ENCODE results near the gene SERPINB1. TPM values are rescaled to one million over a fixed set of nuclear protein-coding genes. Genes with fewer than 3 reads are reported as not detected.

SERPINB1 gene
- total and polyA plus RNA-seq, 4 donors, result 58.0 to 242 (median 95.7) TPM

GRCh38 chr6:2839195-2839981 lies 2.3 kb downstream of the SERPINB1 start:
- ATAC-seq (ENCODE audit: insufficient read depth, low FRiP score), result no peak
- peak in 1 of 3 donors; percentile 28 for DNase-seq
- Histone ChIP-seq H3K4me3 (peak overlapping the region; percentile 64), H3K27ac (ENCODE audit: low read depth in 1 of 2, low read length in 1 of 2) (peak overlapping the region in 1 of 2 donors; percentile 95), H3K9me3 (ENCODE audit: control insufficient read depth in 4 of 4, insufficient read depth in 3 of 4, low read length in 3 of 4) (no peaks in the 10 kb centered on the region), H3K36me3 (ENCODE audit: control insufficient read depth in 4 of 4, insufficient read depth in 4 of 4, low read length in 4 of 4) (peaks cover 6 to 15% (median 9%) of the 10 kb centered on the region in 4 donors), H3K27me3 (ENCODE audit: control insufficient read depth in 3 of 3, insufficient read depth in 3 of 3, low read length in 2 of 3) (no peaks in the 10 kb centered on the region), H3K4me1 (ENCODE audit: control insufficient read depth in 5 of 5, insufficient read depth in 5 of 5, low read length in 5 of 5) (peaks cover 10 to 21% (median 14%) of the 10 kb centered on the region in 5 donors), H3K9ac (ENCODE audit: insufficient read depth in 1 of 2, low read length in 2 of 2) (no peak overlapping the region)
- no peak for TF ChIP-seq CTCF (IDR thresholded peaks at IDR 0.05; ENCODE audit: control extremely low read depth, extremely low read depth)
- 21 to 23% methylated on average over 9 of the region's 9 CpGs for WGBS, 2 donors

- Histone ChIP-seq H3K27ac (ENCODE audit: low read depth in 1 of 2, low read length in 1 of 2) (no peak overlapping the region), H3K27me3 (ENCODE audit: control insufficient read depth in 3 of 3, insufficient read depth in 3 of 3, low read length in 2 of 3) (no peaks in the 10 kb centered on the region), H3K4me3 (no peak overlapping the region), H3K36me3 (ENCODE audit: control insufficient read depth in 4 of 4, insufficient read depth in 4 of 4, low read length in 4 of 4) (peaks cover 8 to 16% (median 12%) of the 10 kb centered on the region in 4 donors), H3K9ac (ENCODE audit: insufficient read depth in 1 of 2, low read length in 2 of 2) (no peak overlapping the region), H3K4me1 (ENCODE audit: control insufficient read depth in 5 of 5, insufficient read depth in 5 of 5, low read length in 5 of 5) (peaks cover 10 to 19% (median 17%) of the 10 kb centered on the region in 5 donors), H3K9me3 (ENCODE audit: control insufficient read depth in 4 of 4, insufficient read depth in 3 of 4, low read length in 3 of 4) (no peaks in the 10 kb centered on the region)
- ATAC-seq (ENCODE audit: insufficient read depth, low FRiP score) (no peak), DNase-seq (no peak)
- no peak for TF ChIP-seq CTCF (IDR thresholded peaks at IDR 0.05; ENCODE audit: control extremely low read depth, extremely low read depth)
- WGBS, 2 donors, result 29 to 53% methylated on average over 3 of the region's 3 CpGs
Observed at GRCh38 chr6:2838251-2838650, 3.4 kb downstream of the SERPINB1 start.

GRCh38 chr6:2834262-2834661 lies 7.4 kb downstream of the SERPINB1 start:
- no peak overlapping the region for H3K27ac ChIP-seq (ENCODE audit: low read depth in 1 of 2, low read length in 1 of 2)
- peaks cover 0 to 6% (median 0%) of the 10 kb centered on the region in 5 donors for H3K4me1 ChIP-seq (ENCODE audit: control insufficient read depth in 5 of 5, insufficient read depth in 5 of 5, low read length in 5 of 5)
- ATAC-seq (ENCODE audit: insufficient read depth, low FRiP score), result no peak
- TF ChIP-seq CTCF (IDR thresholded peaks at IDR 0.05; ENCODE audit: control extremely low read depth, extremely low read depth), result no peak
- H3K36me3 ChIP-seq (ENCODE audit: control insufficient read depth in 4 of 4, insufficient read depth in 4 of 4, low read length in 4 of 4), result peaks cover 8 to 18% (median 12%) of the 10 kb centered on the region in 4 donors
- H3K4me3 ChIP-seq, result no peak overlapping the region
- no peaks in the 10 kb centered on the region for H3K9me3 ChIP-seq (ENCODE audit: control insufficient read depth in 4 of 4, insufficient read depth in 3 of 4, low read length in 3 of 4)
- no peak for DNase-seq
- H3K27me3 ChIP-seq (ENCODE audit: control insufficient read depth in 3 of 3, insufficient read depth in 3 of 3, low read length in 2 of 3), result no peaks in the 10 kb centered on the region
- no peak overlapping the region for H3K9ac ChIP-seq (ENCODE audit: insufficient read depth in 1 of 2, low read length in 2 of 2)

Measured in lung (tissue), 12 donors.